T-helper 2 cell treated with Interferon-gamma antibody and Interleukin-4, amounts not matched to agents 5 μg/mL and 100 μg/mL, for 36 hours (primary cell): ENCODE results near the gene NBPF12.
"Not testable (repeated sequence)": the region's sequence is repeated elsewhere in the genome, so short reads cannot be mapped to it uniquely, and the experiment has no call there.

ENCODE experiments used
- DNase-seq: peaks from one replicate; pipeline ENCODE4 v3.0.0; 2021; ENCODE audit warnings: low spot score
- H3K27ac Mint-ChIP-seq: one replicate; pipeline ENCODE4 v1.8.0; 2021; ENCODE audit warnings: mild to moderate bottlenecking, mixed read lengths
- H3K27me3 Mint-ChIP-seq: one replicate; pipeline ENCODE4 v1.8.0; 2021; ENCODE audit warnings: low read depth, mixed read lengths
- H3K36me3 Mint-ChIP-seq: one replicate; pipeline ENCODE4 v1.8.0; 2021; ENCODE audit warnings: low read depth, mixed read lengths
- H3K4me1 Mint-ChIP-seq: one replicate; pipeline ENCODE4 v1.8.0; 2021; ENCODE audit warnings: low read depth, mixed read lengths
- H3K4me3 Mint-ChIP-seq: one replicate; pipeline ENCODE4 v1.8.0; 2022; ENCODE audit warnings: mild to moderate bottlenecking, moderate library complexity, mixed read lengths
- H3K9me3 Mint-ChIP-seq: one replicate; pipeline ENCODE4 v1.8.0; 2021; ENCODE audit warnings: mixed read lengths

The NBPF12 gene

DNA sequence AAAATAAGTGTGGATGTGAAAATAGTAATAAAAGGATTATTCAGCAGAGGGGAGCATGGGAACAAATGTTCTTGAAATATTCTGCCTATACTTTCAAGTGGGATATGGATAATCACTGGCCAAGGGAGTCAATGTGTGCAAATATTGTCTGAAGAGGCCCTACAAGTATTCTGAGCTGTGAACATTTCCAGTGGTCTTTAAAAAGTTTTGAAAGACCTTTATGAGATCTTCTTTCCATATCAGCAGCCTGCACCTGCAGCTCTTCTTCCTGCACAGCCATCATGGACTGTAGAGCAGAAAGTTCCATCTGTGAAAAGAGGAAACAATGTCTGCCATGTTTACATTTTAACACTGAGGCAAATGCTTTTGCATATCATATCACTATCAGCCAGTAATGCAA is 106.4 kb downstream of the NBPF12 start:
- H3K9me3 Mint-ChIP-seq, H3K36me3 Mint-ChIP-seq, H3K27ac Mint-ChIP-seq: not testable (repeated sequence)

More for the DNA sequence above, 106.4 kb downstream of the NBPF12 start:
- DNase-seq, H3K4me3 Mint-ChIP-seq: not testable (repeated sequence)
- Mint-ChIP-seq H3K4me1 (peaks cover 34% of the 10 kb centered on the region), H3K27me3 (peaks cover 42% of the 10 kb centered on the region)
